Measurements from ENCODE around the gene CPT1A.

The CPT1A gene

GRCh38 chr11:68831124-68831523, 10.6 kb downstream of the CPT1A start:
- TF ChIP-seq CTCF (IDR thresholded peaks at IDR 0.05; ENCODE audit: insufficient read depth, low read length, poor library complexity, severe bottlenecking), result no peak
- no peak for DNase-seq (ENCODE audit: extremely low read depth, insufficient read length)
- H3K27me3 ChIP-seq (replicated peaks; ENCODE audit: control insufficient read depth, insufficient read depth, low read length), result no peaks in the 10 kb centered on the region
- no peak overlapping the region for H3K4me3 ChIP-seq (replicated peaks; ENCODE audit: low read depth, low read length)
- H3K36me3 ChIP-seq (ENCODE audit: control insufficient read depth, insufficient read depth, low read length), result no peaks in the 10 kb centered on the region

DNA sequence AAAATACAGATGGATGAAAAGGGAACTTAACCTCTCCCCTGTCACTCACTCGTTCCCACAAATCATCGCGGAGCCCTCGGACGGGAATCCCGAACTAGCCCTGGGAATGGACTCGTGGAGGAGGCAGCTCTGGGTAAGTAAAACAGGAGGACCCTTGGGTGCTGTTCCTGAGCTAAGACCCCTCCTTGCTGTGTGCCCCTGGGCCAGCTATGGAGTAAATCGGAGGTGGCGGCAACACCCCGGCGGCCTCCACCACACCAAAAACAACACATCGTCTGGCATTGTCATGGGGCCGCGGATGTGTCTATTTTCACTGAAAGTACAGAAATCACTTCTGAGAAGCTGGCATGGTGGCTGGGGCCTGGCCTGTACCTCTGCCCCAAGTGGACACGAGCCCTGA, 12.1 kb downstream of the CPT1A start:
- DNase-seq (ENCODE audit: extremely low read depth, insufficient read length), result no peak
- no peaks in the 10 kb centered on the region for H3K27me3 ChIP-seq (replicated peaks; ENCODE audit: control insufficient read depth, insufficient read depth, low read length)
- no peaks in the 10 kb centered on the region for H3K36me3 ChIP-seq (ENCODE audit: control insufficient read depth, insufficient read depth, low read length)
- TF ChIP-seq CTCF (IDR thresholded peaks at IDR 0.05; ENCODE audit: insufficient read depth, low read length, poor library complexity, severe bottlenecking), result no peak
- no peak overlapping the region for H3K4me3 ChIP-seq (replicated peaks; ENCODE audit: low read depth, low read length)

DNA sequence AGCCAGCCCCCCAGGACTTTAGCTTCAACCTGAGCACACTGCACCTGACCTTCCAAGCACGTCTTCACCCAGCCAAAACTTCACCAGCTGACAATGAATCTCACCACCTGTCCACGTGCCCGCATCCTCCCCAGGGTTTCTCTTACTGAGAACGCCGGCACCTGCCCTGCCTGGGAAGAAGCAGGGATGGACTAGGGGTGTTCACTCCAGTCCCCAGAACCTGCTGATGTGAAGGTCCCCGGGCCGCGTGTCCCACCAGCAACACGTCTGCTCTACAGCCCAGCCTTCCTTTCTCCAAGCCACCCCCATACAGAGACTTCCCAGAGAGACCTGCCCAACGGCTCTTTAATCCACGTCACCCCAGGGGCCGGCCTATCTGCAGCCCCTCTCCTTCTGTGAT, 12.8 kb downstream of the CPT1A start:
- Histone ChIP-seq H3K36me3 (ENCODE audit: control insufficient read depth, insufficient read depth, low read length) (no peaks in the 10 kb centered on the region), H3K27me3 (replicated peaks; ENCODE audit: control insufficient read depth, insufficient read depth, low read length) (no peaks in the 10 kb centered on the region), H3K4me3 (replicated peaks; ENCODE audit: low read depth, low read length) (no peak overlapping the region)
- no peak for DNase-seq (ENCODE audit: extremely low read depth, insufficient read length)
- TF ChIP-seq CTCF (IDR thresholded peaks at IDR 0.05; ENCODE audit: insufficient read depth, low read length, poor library complexity, severe bottlenecking), result no peak

- DNase-seq (ENCODE audit: extremely low read depth, insufficient read length), result no peak
- TF ChIP-seq CTCF (IDR thresholded peaks at IDR 0.05; ENCODE audit: insufficient read depth, low read length, poor library complexity, severe bottlenecking), result no peak
- H3K4me3 ChIP-seq (replicated peaks; ENCODE audit: low read depth, low read length), result no peak overlapping the region
Measured at GRCh38 chr11:68828155-68828931, 13.4 kb downstream of the CPT1A start.

DNA sequence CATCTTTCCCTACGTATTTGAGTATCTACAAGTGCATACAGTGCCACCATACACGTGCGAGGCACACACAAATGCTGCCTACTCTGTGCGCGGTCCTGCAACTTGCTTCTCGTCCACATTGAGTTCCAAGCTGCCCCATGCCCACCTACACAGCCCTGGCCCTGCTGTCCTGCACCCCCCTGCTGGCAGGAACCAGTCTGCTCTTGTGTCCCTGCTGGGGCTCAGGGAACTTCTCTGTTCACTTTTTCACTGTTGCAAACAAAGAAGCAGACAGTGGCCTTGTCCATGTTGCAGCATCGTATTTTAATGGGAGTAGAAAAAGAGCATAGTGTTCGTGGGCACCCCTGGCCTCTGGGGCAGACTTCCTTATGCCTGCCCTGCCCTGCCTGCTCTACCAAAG, 14.0 kb downstream of the CPT1A start:
- Histone ChIP-seq H3K4me3 (replicated peaks; ENCODE audit: low read depth, low read length) (no peak overlapping the region), H3K36me3 (ENCODE audit: control insufficient read depth, insufficient read depth, low read length) (no peaks in the 10 kb centered on the region), H3K27me3 (replicated peaks; ENCODE audit: control insufficient read depth, insufficient read depth, low read length) (no peaks in the 10 kb centered on the region)
- no peak for TF ChIP-seq CTCF (IDR thresholded peaks at IDR 0.05; ENCODE audit: insufficient read depth, low read length, poor library complexity, severe bottlenecking)
- DNase-seq (ENCODE audit: extremely low read depth, insufficient read length), result no peak

More at GRCh38 chr11:68828155-68828931, 13.4 kb downstream of the CPT1A start:
- Histone ChIP-seq H3K36me3 (ENCODE audit: control insufficient read depth, insufficient read depth, low read length) (no peaks in the 10 kb centered on the region), H3K27me3 (replicated peaks; ENCODE audit: control insufficient read depth, insufficient read depth, low read length) (no peaks in the 10 kb centered on the region)
